GM19452 (cell line): ENCODE measurements around the gene CEP131.

Experiments
- ATAC-seq: cut with Tn5 transposase; IDR thresholded peaks from one replicate; pipeline ENCODE4 v1.9.1; 2021; ENCODE audit not compliant: unreplicated experiment

Gene CEP131

DNA sequence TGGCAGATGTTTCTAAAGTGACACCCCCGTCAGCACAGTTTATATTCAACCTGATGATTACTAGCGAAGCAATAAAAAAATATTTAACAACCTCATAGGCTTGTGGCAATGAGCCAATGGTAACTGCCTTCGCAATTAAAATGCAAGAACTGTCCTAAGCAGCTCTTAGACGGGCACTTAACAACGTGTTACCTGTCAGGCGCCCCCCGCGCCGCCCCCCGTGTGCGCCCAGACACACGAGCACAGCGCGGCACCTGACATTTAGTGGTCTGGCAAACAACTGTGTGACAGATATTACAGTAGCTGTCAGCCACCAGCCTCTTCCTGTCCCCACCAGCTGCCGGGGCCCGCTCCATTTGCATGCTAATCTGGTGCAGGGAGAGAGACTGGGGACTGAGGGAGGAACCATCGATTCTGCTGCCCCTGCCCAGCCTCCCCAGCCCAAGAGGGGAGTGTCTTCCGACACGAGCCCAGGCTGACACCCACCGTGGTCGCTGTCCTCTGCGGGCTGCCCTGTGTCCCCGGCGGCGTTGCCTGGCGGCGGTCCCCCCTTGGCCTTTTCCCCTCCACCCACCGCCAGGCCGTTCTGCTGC lies 29.0 kb upstream of the CEP131 start:
- no peak for ATAC-seq

DNA sequence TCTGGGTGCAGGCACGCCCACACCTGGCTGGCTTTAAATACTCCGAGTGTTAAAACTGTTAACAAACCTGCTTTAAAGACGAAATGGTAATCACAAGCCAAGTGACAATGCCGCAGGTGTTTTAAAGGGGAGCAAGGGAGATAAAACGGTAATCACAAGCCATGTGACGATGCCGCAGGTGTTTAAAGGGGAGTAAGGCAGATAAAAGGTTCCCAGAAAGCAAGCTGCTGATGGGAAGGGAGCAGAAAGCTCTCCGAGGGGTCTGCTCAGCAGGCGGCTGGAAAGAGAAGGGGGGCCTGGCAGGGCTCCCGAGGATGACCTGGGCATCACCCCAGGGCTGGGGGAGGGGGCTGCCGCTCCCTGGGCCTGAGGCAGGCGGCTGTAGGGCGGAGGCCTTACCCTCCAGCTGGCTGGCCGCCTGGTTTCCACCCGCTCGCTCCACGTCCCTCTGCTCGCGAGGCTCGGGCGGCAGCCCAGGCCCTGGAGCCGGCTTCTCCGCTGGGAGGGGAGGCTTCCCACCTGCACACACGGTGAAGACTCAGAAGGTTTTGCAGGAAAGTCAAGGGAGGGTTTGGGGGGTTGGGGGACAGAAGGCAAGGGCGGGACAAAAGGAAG lies 28.4 kb upstream of the CEP131 start:
- no peak for ATAC-seq

DNA sequence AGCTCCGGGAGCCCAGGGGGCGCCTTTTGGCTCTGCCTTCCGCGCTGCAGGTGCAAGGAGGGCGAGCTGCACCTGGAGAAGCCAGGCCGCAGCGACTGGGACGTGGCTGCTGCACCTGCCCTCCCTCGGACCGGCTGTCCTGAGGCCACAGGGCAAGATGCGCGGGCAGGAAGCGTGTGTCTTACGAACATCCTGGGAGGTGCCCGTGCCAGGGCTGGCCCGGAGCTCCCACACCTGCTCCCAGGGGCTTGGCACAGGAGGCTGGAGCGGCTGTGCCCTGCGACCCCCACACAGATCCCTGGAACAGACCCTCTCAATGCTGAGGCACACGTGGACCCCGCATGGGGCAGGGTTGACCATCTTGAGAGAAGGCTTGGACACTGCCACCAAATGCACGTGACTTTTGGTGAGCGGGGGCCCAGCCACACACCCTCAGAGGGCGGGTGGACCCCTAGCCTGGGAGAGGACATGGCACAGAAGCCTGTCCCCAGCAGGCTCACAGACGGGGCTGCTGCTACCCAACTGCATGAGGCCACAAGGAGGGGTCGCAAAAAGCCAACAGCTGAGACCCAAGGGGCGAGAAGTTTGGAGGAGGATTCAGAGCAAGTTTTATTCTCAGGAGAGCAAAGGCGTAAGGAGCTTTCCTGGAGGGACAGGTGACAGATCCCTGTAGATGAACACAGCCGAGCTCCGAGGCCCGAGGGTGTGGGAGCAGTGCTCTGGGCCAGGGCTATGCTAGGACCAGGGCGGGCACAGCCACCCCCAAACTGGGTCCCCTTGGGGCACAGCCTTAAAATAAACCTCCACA lies 27.7 kb upstream of the CEP131 start:
- no peak for ATAC-seq

DNA sequence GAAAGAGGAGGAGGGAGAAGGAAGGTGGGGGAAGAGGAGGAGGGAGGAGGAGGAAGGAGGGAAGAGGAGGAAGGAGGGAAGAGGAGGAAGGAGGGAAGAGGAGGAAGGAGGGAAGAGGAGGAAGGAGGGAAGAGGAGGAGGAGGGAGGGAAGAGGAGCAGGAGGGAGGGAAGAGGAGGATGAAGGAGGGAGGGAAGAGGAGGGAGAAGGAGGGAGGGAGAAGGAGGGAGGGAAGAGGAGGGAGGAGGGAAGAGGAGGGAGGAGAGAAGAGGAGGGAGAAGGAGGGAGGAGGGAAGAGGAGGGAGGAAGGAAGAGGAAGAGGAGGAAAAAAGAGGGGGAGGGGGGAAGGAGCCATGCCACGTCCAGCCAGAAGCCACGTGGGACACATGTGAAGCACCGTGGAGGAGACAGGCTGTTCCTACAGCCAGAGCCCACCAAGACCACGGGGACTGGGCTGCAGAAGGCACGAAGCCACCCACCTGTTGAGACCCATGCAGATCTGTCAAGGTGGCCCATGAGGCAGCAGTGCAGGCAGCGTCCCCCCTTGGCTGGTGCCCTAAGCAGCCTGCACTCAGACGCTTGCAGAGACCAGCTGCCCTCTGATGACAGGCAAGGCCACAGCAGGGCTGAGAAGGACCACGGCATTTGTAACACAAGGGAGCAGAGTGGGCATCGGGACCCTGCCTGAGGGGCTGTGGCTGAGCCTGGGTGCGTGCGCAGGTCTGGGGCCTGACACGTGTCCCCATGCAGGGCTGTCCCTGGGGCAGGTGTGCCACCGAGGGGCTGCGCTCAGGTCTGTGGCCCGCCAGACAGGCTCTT lies 26.7 kb upstream of the CEP131 start:
- ATAC-seq, result no peak

DNA sequence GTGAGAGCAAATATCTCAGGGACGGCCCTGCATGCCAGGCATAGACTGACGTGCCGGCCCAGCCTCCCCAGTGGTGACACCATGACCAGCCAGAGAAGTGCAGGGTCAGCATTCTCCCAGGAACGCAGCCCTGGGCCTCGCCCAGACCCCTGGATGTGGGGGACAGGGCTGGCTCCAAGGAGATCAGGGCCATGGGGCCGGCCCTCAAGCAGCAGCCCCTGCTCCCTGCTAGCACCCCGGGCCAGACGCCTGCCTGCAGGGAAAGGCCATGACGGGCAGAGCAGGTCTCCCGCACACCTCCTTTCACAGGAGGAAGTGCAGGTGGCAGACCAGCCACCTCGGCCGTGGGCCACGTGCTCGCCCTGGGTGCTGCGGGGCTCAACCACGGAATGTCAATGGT lies 25.9 kb upstream of the CEP131 start:
- no peak for ATAC-seq

DNA sequence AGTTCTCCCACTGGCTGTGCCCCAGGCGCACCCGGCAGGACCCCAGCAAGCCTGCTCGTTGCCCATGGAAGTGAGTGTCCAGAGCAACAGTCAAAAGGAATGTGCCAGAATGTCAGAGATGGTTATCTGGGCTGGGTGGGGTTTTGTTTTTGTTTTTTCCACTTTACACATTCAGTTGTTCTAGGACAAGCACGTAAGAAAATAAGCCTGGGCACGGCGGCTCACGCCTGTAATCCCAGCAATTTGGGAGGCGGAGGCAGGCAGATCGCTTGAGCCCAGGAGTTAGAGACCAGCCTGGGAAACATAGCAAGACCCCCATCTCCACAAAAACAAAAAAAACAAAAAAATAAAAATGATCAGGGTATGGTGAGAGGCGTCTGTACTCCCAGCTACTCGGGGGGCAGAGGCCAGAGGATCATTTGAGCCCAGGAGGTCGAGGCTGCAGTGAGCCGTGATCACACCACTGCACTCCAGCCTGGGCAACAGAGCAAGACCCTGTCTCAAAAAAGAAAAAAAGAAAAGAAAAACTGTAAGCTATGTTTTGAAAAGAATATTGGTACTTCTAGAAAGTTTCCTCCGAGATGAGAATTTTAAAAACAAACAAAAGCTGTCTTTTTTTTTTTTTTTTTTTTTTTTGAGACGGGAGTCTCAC lies 24.7 kb upstream of the CEP131 start:
- ATAC-seq, result no peak

DNA sequence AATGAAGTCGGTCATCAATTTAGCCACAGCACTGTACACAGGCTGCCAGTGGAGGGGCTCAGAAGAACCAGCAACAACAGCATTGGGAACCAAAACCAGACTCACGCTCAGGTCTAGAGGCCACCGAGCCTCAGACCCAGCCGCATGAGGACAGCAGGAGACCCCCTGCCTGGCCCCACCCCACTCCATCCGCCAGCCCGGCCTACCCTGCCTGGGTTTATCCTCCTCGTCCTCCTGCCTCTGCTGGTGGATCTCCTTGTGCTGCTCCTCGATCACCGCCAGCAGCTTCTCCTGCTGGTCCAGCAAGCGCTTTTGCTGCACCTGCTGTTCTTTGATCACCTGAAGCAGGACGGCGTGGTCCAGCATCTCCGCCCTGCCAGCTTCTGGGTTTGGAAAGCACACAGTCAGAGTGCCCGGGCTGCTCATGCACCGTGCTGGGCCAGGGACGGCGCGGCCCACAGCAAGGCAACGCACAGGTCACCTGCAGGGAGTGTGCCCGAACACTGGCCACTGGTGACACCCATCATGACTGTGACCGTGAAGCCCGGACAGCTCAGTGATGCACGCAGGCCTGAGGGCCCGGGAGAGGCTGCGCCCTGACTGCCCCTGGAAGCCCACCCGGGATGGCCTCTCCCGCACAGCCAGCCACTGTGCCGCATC lies 24.0 kb upstream of the CEP131 start:
- no peak for ATAC-seq

DNA sequence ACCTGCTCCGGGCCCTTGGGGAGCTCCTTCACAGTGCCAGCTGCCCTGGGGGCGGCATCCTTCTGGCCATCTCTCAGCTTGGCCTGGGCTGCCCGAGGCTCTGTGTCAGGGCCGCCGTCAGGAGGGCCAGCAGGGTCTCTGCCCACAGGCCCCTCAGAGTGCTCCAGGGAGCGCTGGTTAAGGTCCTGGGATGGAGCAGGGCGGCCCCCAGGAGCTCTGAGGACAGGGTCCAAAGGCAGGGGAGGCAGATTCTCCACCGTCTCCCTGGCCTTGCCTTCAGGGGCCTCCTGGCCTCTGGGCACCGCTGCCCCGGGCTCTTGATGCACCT lies 23.5 kb upstream of the CEP131 start:
- no peak for ATAC-seq

DNA sequence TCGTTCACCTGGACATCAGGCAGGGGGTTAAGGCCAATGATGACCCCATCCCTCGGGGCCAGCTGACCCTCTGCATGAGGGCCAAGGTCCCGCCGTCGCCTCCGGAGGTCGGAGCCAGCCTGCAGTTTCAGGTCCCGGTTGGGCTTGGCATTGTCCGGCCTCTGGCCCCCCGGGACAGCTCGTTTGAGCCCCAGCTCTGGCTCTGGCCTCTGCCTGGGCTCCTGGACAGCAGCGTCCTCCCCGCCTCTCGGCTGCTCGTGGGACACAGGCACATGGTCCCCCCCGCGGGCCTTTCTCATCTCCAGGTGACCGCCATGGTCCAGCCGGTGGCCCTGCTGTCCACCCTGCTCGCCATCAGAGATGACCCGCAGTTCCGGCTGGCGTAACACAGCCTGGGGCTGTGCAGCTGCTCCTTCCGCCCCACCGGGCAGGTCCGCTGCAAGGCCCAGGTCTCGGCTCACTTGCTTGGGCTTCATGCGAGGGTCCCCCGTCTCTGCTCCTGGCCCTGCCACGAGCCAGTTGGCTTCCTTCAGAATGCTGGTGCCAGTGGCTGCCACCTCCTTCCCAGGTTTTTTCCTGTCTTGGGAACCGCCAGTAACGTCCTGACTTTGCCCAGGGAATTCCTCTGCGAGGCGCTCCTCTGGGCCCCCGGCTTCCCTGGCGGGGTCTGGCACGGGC lies 23.0 kb upstream of the CEP131 start:
- no peak for ATAC-seq

DNA sequence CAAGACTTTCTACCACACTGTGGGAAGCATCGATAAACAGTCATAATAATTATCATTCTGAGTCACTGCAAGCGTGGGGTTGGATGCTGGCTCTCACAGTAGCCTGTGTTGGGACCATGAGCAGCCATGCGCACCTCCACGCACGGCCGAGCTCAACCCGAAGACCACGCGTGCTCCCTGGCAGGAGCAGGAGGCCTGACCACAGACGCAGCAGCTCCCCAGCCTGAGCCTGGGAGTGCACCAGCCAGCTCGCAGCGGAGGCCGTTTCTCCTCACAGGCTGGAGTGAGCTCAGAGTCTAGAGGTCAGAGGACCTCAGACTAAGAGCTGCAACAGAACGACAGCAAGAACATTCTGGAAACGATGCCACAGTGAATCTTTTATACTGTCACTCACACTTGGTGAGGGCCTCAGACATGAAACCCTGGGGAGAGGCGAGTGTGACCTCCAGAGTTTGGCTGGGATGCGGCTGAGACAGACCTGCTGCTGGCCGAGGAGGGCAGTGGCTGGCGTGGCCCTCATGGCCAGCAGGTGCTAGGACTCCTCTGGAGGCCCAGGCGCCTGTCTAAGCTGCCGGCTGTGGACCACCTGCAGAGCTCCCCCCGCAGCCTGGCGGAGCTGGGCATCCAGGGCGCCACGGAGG lies 22.4 kb upstream of the CEP131 start:
- no peak for ATAC-seq

DNA sequence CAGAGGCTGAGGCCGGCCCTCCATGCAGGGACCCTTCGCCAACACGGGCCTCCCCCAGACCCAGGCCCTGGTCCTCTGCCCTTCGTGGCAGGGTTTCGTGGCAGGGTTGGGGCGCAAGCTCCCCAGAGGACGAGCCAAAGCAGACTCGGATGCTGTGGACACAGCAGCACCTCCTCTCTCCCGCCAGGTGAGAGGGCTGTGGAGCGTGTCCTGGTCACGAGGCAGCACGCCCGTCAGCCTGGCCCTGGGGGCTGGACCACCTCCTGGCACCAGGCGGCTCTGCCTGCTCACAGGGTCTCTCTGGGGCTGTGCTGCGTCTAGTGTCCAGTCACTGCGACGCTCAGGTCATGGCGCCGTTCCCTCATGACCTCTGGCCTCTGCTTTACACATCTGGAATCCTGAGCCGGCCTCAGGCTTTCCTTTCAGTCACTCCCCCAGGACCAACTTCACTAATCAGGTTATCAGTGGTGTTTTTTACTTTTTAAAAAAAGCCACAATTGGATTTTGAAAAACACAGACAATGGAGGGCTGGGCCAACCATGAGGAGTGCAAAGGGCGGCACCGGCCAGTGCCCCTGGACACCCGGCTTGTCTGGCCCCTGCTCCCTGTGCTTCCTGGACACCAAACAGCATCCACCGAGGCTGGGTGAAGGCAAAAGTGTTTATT lies 21.7 kb upstream of the CEP131 start:
- ATAC-seq, result no peak

DNA sequence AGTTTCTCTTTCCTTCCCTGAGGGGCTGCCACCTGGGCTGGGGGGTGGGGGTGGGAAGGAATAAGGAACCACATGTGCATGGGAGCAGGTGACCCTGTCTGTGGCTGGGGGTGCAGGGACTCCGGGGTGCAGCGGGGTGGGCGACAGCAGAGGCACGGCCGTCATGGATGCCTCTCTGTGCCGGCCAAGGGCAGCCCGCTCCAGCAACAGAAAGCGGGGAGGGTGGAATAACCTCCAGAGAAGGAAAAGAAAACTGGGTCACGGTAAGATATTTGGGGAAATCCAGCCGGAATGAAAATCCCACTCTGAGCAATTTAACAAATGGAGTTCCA lies 20.5 kb upstream of the CEP131 start:
- no peak for ATAC-seq

DNA sequence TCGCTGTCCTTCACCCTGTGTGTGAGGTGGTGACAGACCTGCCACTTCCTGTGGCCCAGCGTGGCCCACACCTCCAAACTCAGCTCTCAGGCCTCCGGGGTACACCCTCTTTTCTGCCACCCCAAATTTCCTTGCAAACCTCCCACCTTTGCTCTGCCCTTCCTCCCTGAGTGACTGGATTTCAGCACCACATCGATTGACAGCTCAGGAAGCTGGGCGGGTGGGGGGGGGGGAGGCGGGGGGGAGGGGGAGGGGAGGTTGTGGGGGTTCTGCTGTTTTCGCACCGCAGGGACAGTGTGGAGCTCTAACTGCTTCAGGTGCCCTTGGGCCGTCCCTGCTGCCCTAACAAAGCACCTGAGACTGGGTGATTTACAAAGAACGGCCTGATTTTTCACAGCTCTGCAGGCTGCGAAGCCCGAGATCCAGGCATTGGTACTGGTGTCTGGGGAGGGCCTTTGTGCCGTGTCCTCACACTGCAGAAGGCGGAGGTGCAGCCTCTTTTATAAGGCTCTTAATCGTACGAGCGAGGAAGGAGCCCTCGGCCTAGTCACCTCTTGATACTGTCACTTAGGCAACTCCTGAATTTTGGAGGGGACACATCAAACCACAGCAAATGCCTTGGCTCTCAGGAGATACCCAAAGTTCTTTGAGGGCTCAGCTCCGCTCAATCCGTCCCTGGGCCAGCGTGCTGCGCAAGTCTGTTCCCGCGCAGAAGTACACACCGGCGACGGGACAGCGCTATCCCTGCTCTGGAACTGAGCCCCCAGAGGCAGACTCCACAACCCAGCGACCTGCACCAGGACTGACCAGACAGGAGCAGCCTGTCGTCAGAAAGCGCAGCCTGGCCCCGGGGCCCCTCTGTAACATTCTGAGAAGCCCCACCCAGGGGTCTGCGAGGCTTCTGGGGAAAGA lies 19.9 kb upstream of the CEP131 start:
- ATAC-seq, result no peak

DNA sequence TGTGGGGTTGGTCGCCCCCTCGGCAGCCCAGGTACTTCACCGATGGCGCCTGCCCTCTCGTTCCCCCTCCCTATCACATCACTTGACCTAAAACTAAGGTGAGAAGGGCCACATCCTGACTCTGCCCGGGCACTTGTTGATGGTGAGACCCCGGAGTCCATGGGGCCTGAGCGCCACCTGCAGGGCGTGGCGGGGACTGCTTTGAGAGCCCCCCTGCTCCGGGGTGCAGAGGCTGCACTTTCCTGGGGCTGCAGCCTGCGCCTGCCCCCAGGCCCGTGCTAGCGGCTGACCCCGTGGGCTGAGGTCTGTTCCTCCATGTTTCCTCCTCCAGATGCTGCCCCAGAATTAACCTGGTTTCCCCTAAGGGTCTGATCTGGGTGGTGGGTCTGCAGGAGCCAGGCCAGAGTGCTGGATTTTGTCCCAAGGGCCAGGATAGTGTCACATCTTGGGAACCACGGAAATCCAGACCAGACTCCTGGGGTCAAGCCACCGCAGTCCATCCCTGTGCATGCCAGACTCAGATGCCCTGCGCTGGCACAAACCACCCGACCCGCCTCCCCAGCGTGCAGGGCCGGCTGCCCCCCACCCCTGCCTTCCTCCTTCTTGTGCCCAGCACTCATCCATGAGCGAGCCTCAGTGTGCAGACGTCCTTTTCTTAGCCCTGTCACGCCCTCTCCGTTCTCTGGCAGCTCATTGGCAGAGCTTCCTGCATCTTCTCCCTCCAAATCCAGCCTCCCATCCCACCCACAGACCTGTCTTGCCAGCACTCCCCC lies 19.1 kb upstream of the CEP131 start:
- no peak for ATAC-seq

DNA sequence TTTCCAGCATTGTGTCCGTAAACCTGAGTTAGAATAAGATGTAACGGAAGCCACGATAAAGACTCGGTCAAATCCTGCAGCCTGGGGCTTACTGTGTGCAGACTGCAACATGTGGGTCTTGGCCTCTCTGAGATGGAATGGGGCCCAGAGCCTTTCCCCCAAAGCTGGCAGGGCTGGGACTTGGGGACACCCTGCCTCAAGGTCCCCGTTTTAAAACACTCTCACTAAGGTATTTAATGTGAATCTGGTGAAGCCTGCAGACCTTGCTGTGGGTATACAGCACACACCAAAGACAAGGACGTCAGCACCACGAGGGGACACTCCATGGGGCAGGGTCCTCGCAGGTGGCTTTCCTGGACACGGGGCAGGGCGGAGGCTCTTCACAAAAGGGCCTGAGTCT lies 18.4 kb upstream of the CEP131 start:
- no peak for ATAC-seq

DNA sequence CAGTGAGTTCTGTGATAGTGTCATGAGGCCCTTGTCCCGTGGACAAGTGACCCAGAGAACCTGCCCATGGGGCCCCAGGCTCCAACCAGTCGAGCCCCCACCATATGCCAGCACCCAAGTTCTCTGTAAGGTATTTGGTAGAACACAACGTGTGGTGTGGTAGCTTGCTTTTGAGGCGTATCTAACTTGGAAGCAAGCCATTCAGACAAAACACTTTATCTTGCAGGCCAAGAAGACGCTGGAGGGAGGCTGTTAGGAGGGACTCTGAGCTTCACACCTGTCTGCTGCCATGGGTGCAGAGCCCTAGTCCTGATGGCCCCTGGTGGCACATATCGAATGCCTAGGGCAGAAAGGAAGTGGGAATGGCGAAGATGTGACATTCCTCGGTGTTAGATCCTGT lies 18.0 kb upstream of the CEP131 start:
- no peak for ATAC-seq

DNA sequence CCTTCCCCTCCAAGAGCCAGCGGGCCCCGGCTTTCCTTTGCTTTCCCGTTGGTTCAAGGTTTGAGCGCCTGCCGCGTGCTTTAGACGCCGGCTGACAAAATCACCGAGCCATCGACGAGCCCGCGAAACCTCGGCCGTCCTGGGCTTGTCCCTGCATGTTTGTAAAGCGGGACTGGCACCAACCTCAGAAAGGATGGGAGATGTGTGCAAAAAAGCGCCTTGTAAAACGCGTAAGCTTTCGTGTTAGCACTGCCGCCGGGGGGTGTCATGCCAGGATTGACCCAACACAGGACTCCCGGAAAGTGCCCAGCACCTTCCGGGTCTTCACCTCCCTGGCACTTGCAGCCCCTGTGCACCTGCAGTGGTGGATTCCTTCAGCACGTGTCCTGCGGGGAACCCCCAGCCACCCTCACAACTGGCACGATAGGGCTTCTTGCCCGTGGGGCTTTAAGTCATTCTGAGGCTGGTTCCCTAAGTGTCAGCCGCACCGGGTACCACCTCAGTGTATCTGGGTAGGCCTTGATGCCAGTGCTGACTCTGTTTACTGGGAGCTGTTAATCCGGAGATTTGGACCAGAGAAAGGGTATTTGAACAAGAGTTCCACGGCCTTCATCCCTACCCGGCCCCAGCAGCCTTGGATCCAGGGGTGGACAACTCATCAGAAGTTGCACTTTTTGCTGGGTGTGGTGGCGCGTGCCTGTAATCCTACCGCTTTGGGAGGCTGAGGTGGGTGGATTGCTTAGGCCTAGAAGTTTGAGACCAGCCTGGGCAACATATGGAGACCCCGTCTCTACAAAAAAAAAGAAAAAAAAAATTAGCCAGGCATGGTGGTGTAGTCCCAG lies 17.2 kb upstream of the CEP131 start:
- no peak for ATAC-seq
